HG03520 (cell line): ENCODE results near the gene LHFPL6.

Experiments
- ATAC-seq: cut with Tn5 transposase; IDR thresholded peaks from one replicate; pipeline ENCODE4 v1.9.1; 2021; ENCODE audit warnings: mild to moderate bottlenecking, moderate library complexity; ENCODE audit not compliant: unreplicated experiment

LHFPL6 gene

GRCh38 chr13:39318161-39318560 is 284.8 kb downstream of the LHFPL6 start:
- no peak for ATAC-seq

GRCh38 chr13:39317291-39317690 is 285.7 kb downstream of the LHFPL6 start:
- no peak for ATAC-seq

GRCh38 chr13:39315796-39316195 is 287.2 kb downstream of the LHFPL6 start:
- no peak for ATAC-seq

GRCh38 chr13:39313721-39314120 is 289.3 kb downstream of the LHFPL6 start:
- ATAC-seq: no peak

GRCh38 chr13:39312596-39312995 is 290.4 kb downstream of the LHFPL6 start:
- ATAC-seq: no peak

- no peak for ATAC-seq
These were observed 291.4 kb downstream of the LHFPL6 start for GRCh38 chr13:39311619-39312018.

- ATAC-seq: no peak
These were observed 292.0 kb downstream of the LHFPL6 start for GRCh38 chr13:39310961-39311360.

- ATAC-seq: peak; percentile 95
These were observed 296.1 kb downstream of the LHFPL6 start for GRCh38 chr13:39306639-39307589.

GRCh38 chr13:39302820-39303219 is 300.2 kb downstream of the LHFPL6 start:
- no peak for ATAC-seq

GRCh38 chr13:39298951-39299350 is 304.0 kb downstream of the LHFPL6 start:
- no peak for ATAC-seq

GRCh38 chr13:39297664-39298171 is 305.3 kb downstream of the LHFPL6 start:
- ATAC-seq: no peak

GRCh38 chr13:39297023-39297422 is 306.0 kb downstream of the LHFPL6 start:
- no peak for ATAC-seq

- ATAC-seq: no peak
These were observed 306.8 kb downstream of the LHFPL6 start for GRCh38 chr13:39296193-39296592.
